Neural progenitor cell (in vitro differentiated cells): ENCODE results near the gene MAOB. TPM values are rescaled to one million over a fixed set of nuclear protein-coding genes. Genes with fewer than 3 reads are reported as not detected.

Source experiments
- DNase-seq: peaks from one replicate; pipeline ENCODE4 v3.0.0-alpha.2; 2016; ENCODE audit warnings: low spot score
- H2AFZ ChIP-seq: fragments of 200-600 bp; sonication (generic); replicated peaks from 2 replicates; pipeline ENCODE4 v1.6.1; 2016; ENCODE audit warnings: antibody characterized with exemption
- H3F3A ChIP-seq: fragments of 200-600 bp; sonication (generic); 2 replicates; pipeline ENCODE4 v1.6.1; 2016; ENCODE audit warnings: antibody characterized with exemption, low read depth
- H3K27ac ChIP-seq: fragments of 200-600 bp; sonication (generic); 2 replicates; pipeline ENCODE4 v1.5.1; 2016; ENCODE audit warnings: mild to moderate bottlenecking
- H3K27me3 ChIP-seq: fragments of 200-600 bp; sonication (generic); 2 replicates; pipeline ENCODE4 v1.6.1; 2016; ENCODE audit warnings: mild to moderate bottlenecking, moderate library complexity
- H3K36me3 ChIP-seq: fragments of 200-600 bp; sonication (generic); 2 replicates; pipeline ENCODE4 v1.5.1; 2016
- H3K4me1 ChIP-seq: fragments of 200-600 bp; sonication (generic); 2 replicates; pipeline ENCODE4 v1.6.1; 2016; ENCODE audit warnings: mixed run types
- H3K4me2 ChIP-seq: fragments of 200-600 bp; sonication (generic); 2 replicates; pipeline ENCODE4 v1.6.1; 2016
- H3K4me3 ChIP-seq: fragments of 200-600 bp; sonication (generic); 2 replicates; pipeline ENCODE4 v1.5.1; 2016
- H3K79me2 ChIP-seq: fragments of 200-600 bp; sonication (generic); 2 replicates; pipeline ENCODE4 v1.6.1; 2016; ENCODE audit warnings: low read depth
- H3K9ac ChIP-seq: fragments of 200-600 bp; sonication (generic); 2 replicates; pipeline ENCODE4 v1.6.1; 2016
- H3K9me3 ChIP-seq: fragments of 200-600 bp; sonication (generic); 2 replicates; pipeline ENCODE4 v1.5.1; 2016; ENCODE audit warnings: low read depth
- H4K20me1 ChIP-seq: fragments of 200-600 bp; sonication (generic); 2 replicates; pipeline ENCODE4 v1.6.1; 2016; ENCODE audit warnings: low read depth
- H3K27ac Mint-ChIP-seq: 3 replicates; pipeline ENCODE4 v1.8.0; 2021; ENCODE audit warnings: mixed read lengths
- H3K27me3 Mint-ChIP-seq: 2 replicates; pipeline ENCODE4 v1.8.0; 2022; ENCODE audit warnings: low read depth, mild to moderate bottlenecking, inconsistent platforms, moderate library complexity, mixed read lengths; ENCODE audit not compliant: insufficient read depth
- H3K36me3 Mint-ChIP-seq: 3 replicates; pipeline ENCODE4 v1.8.0; 2021; ENCODE audit warnings: mixed read lengths
- H3K4me1 Mint-ChIP-seq: 3 replicates; pipeline ENCODE4 v1.8.0; 2021; ENCODE audit warnings: mixed read lengths
- H3K4me3 Mint-ChIP-seq: 3 replicates; pipeline ENCODE4 v1.8.0; 2021; ENCODE audit warnings: mild to moderate bottlenecking, moderate library complexity, mixed read lengths
- H3K9me3 Mint-ChIP-seq: 3 replicates; pipeline ENCODE4 v1.8.0; 2020; ENCODE audit warnings: mixed read lengths
- EZH2 ChIP-seq: fragments of 200-600 bp; sonication (generic); IDR thresholded peaks from 2 replicates; pipeline ENCODE4 v1.6.1; 2017; ENCODE audit warnings: antibody characterized with exemption, mild to moderate bottlenecking, moderate library complexity
- EZH2phosphoT487 ChIP-seq: fragments of 200-600 bp; sonication (generic); IDR thresholded peaks from 2 replicates; pipeline ENCODE4 v1.6.1; 2017; ENCODE audit warnings: antibody characterized with exemption
- total RNA-seq: library from RNA; depleted of rRNA; stranded (reverse); fragments of >200 nt; gene quantifications from 2 replicates; pipeline ENCODE4 v1.2.3, GENCODE V29; 2015; ENCODE audit warnings: low replicate concordance
- TF ChIP-seq, protein P1 (sequence below): fragments of 200-600 bp; sonication (generic); IDR thresholded peaks from 2 replicates; pipeline ENCODE4 v1.5.1; 2017; ENCODE audit warnings: antibody characterized with exemption, mild to moderate bottlenecking

Gene MAOB
- total RNA-seq, 1 donor from 2014 or later: 1.5 TPM

DNA sequence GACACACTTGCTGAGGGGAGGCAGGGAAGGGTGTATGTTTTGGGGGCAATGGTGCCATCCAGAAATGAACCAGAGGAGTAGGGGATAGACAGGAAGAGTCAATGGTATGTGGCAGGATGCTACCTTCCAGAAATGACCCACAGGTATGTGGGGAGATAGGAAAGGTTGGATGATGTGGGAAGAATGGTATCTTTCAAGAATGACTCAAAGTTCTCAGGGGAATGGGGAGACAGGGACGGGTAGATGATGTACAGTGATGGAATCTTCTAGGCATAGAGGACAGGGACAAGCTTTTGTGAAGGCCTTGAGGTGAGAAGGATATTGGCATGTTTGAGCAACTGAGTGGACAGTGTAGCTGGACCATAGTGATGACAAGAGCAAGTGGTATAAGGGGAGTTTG lies 161.3 kb downstream of the MAOB start:
- Histone ChIP-seq H3K4me2 (no peak overlapping the region), H2AFZ (no peak overlapping the region)
- H3K27me3 Mint-ChIP-seq: no peaks in the 10 kb centered on the region

DNA sequence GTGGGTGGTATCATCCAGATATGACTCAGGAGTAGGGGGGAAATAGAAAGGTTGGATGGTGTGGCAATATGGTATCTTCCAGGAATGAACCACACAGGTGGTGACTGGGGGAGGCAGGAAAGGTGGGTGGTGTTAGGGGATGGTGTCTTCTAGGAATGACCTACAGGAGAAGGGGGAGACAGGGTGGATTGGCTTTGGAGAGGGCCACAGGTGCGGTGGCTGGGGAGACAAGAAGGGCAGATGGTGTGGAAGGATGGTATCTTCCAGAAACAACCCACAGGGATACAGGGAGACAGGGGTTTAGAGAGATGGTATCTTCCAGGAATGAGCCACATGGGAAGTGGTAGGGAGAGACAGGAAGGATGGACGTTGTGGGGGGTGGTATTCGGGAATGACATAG lies 162.2 kb downstream of the MAOB start:
- H3K4me2 ChIP-seq: no peak overlapping the region
- H3K36me3 ChIP-seq: no peaks in the 10 kb centered on the region
- no peaks in the 10 kb centered on the region for H3K79me2 ChIP-seq
- H4K20me1 ChIP-seq: no peaks in the 10 kb centered on the region
- no peaks in the 10 kb centered on the region for H3K4me1 ChIP-seq
- Mint-ChIP-seq H3K4me3 (no peak overlapping the region), H3K27ac (no peak overlapping the region), H3K36me3 (no peaks in the 10 kb centered on the region), H3K4me1 (no peaks in the 10 kb centered on the region), H3K9me3 (peaks cover 7% of the 10 kb centered on the region), H3K27me3 (no peaks in the 10 kb centered on the region)
- no peak overlapping the region for H3K4me3 ChIP-seq
- no peak for DNase-seq
- no peak overlapping the region for H3K27ac ChIP-seq
- H3K9ac ChIP-seq: no peak overlapping the region
- no peaks in the 10 kb centered on the region for H3F3A ChIP-seq
- TF ChIP-seq, protein P1, sequence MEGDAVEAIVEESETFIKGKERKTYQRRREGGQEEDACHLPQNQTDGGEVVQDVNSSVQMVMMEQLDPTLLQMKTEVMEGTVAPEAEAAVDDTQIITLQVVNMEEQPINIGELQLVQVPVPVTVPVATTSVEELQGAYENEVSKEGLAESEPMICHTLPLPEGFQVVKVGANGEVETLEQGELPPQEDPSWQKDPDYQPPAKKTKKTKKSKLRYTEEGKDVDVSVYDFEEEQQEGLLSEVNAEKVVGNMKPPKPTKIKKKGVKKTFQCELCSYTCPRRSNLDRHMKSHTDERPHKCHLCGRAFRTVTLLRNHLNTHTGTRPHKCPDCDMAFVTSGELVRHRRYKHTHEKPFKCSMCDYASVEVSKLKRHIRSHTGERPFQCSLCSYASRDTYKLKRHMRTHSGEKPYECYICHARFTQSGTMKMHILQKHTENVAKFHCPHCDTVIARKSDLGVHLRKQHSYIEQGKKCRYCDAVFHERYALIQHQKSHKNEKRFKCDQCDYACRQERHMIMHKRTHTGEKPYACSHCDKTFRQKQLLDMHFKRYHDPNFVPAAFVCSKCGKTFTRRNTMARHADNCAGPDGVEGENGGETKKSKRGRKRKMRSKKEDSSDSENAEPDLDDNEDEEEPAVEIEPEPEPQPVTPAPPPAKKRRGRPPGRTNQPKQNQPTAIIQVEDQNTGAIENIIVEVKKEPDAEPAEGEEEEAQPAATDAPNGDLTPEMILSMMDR: no peak
- TF ChIP-seq EZH2phosphoT487 (no peak), EZH2 (no peak)
- no peak overlapping the region for H2AFZ ChIP-seq
- no peaks in the 10 kb centered on the region for H3K27me3 ChIP-seq
- no peaks in the 10 kb centered on the region for H3K9me3 ChIP-seq

More for the DNA sequence above, 161.3 kb downstream of the MAOB start:
- Histone ChIP-seq H3K9ac (no peak overlapping the region), H3K79me2 (no peaks in the 10 kb centered on the region), H3K27ac (no peak overlapping the region), H3F3A (no peaks in the 10 kb centered on the region), H3K4me3 (no peak overlapping the region), H4K20me1 (no peaks in the 10 kb centered on the region), H3K36me3 (no peaks in the 10 kb centered on the region), H3K4me1 (no peaks in the 10 kb centered on the region), H3K27me3 (no peaks in the 10 kb centered on the region), H3K9me3 (no peaks in the 10 kb centered on the region)
- no peak overlapping the region for H3K4me3 Mint-ChIP-seq
- H3K9me3 Mint-ChIP-seq: peaks cover 7% of the 10 kb centered on the region
- TF ChIP-seq EZH2phosphoT487 (no peak), EZH2 (no peak)
- TF ChIP-seq, protein P1: no peak
- H3K36me3 Mint-ChIP-seq: no peaks in the 10 kb centered on the region
- no peak for DNase-seq
- no peak overlapping the region for H3K27ac Mint-ChIP-seq
- H3K4me1 Mint-ChIP-seq: no peaks in the 10 kb centered on the region

DNA sequence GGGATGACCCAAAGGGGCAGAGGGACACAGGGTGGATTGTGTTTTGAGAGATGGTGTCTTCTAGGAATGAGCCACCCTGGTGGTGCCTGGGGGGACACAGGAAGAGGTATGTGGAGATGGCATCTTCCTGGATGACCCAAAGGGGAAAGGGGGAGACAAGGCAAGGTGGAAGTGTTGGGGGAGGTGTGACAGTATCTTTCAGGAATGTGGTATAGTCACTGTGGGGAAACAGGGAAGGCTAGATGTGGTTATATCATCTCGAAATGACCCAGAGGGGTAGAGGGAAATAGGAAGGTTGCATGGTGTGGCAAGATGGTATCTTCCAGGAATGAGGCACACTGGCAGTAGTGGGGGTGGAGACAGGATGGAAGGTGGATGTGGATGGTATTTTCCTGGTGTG lies 163.3 kb downstream of the MAOB start:
- H4K20me1 ChIP-seq: no peaks in the 10 kb centered on the region
- no peak overlapping the region for H3K27ac ChIP-seq
- H3K27ac Mint-ChIP-seq: no peak overlapping the region
- TF ChIP-seq EZH2: no peak
- TF ChIP-seq, protein P1: no peak
- TF ChIP-seq EZH2phosphoT487: no peak
- no peak overlapping the region for H2AFZ ChIP-seq
- no peak overlapping the region for H3K4me3 Mint-ChIP-seq
- peaks cover 7% of the 10 kb centered on the region for H3K9me3 Mint-ChIP-seq
- H3K4me1 Mint-ChIP-seq: no peaks in the 10 kb centered on the region
- H3K79me2 ChIP-seq: no peaks in the 10 kb centered on the region
- H3K27me3 Mint-ChIP-seq: no peaks in the 10 kb centered on the region
- no peaks in the 10 kb centered on the region for H3F3A ChIP-seq
- H3K36me3 Mint-ChIP-seq: no peaks in the 10 kb centered on the region
- H3K9ac ChIP-seq: no peak overlapping the region
- H3K4me3 ChIP-seq: no peak overlapping the region
- no peaks in the 10 kb centered on the region for H3K36me3 ChIP-seq
- H3K4me2 ChIP-seq: no peak overlapping the region
- no peaks in the 10 kb centered on the region for H3K27me3 ChIP-seq
- H3K9me3 ChIP-seq: no peaks in the 10 kb centered on the region
- no peak for DNase-seq
- H3K4me1 ChIP-seq: no peaks in the 10 kb centered on the region
